Keratinocyte (primary cell): ENCODE measurements around the gene TRAPPC6A.

Experiments used
- CTCF ChIP-seq, 3 experiments: IDR thresholded peaks in 1 of 3; conservative IDR thresholded peaks in 1 of 3; optimal IDR thresholded peaks in 1 of 3; 2 replicates in 2 of 3; 3 replicates in 1 of 3; pipeline versions ENCODE3 to v1.5.1; 2011; ENCODE audit warnings: low read length in 3 of 3, mild to moderate bottlenecking in 3 of 3, moderate library complexity in 2 of 3, control low read depth in 1 of 3, inconsistent platforms in 1 of 3; ENCODE audit not compliant: insufficient read depth in 2 of 3; ENCODE audit errors: extremely low read depth in 1 of 3
- EZH2 ChIP-seq: IDR thresholded peaks from one replicate; pipeline ENCODE4 v1.6.1; 2012; ENCODE audit warnings: inconsistent platforms, mild to moderate bottlenecking, low read length, moderate library complexity

- TF ChIP-seq CTCF (optimal IDR thresholded peaks at IDR 0.05 in 1 of 3, IDR thresholded peaks at IDR 0.05 in 1 of 3, conservative IDR thresholded peaks at IDR 0.05 in 1 of 3; ENCODE audit: extremely low read depth in 1 of 3, insufficient read depth in 2 of 3, low read length in 3 of 3) = no peak
- no peak for TF ChIP-seq EZH2
Measured at GRCh38 chr19:45144431-45145269, 33.4 kb downstream of the TRAPPC6A start.
